GM18873 (cell line): ENCODE results near the gene RALGPS2.

Experiments used
- ATAC-seq: cut with Tn5 transposase; IDR thresholded peaks from one replicate; pipeline ENCODE4 v1.9.1; 2021; ENCODE audit warnings: mild to moderate bottlenecking, moderate library complexity, moderate number of reproducible peaks; ENCODE audit not compliant: unreplicated experiment, low FRiP score

The RALGPS2 gene

DNA sequence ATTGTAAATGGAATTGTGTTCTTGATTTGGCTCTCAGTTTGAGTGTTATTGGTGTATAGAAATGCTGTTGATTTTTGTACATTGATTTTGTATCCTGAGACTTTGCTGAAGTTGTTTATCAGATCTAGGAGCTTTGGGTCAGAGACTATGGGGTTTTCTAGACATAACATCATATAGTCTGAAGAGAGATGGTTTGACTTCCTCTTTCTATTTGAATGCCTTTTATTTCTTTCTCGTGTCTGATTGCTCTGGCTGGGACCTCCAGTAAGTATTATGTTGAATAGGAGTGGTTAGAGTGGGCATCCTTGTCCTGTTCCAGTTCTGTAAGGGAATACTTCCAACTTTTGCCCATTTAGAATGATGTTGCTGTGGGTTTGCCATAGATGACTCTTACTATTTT, 185.0 kb downstream of the RALGPS2 start:
- no peak for ATAC-seq

- ATAC-seq, result no peak
These were observed 187.6 kb downstream of the RALGPS2 start for GRCh38 chr1:178912597-178912996.

DNA sequence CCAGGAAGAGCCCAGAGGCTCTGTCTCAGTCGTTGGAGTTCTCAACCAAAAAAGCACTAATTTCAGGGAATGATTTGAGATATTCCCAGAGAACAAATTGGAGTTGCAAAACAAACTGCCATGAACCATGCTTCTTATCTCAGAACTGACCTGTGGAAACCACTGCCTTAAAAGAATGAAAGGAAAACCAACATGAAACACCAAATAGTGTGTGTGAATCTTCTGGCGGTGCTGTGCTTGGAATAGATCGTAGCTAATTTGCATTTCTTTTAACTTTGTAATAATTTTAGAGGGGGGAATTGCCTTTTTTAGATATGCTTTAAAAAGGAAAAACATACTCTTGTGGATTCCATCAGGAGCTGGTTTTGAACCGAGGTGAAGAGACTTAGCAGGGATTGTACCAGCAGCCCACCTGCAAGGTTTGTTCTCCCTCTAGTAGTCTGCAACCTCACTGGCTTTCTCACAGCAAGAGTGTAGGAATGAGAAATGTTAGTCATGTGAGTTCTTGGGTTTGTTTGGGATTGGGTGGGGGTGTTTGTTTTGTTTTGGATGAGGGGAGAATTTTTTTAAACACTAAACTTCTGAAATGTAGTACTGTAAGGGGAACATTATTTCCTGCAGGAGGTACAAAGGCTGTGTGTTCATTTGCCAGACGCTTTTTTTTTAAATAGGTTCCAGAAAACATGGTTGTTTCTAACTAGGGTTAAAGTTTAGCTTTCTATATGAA, 191.6 kb downstream of the RALGPS2 start:
- no peak for ATAC-seq

GRCh38 chr1:178918308-178918707, 193.3 kb downstream of the RALGPS2 start:
- no peak for ATAC-seq

GRCh38 chr1:178918955-178919354, 193.9 kb downstream of the RALGPS2 start:
- no peak for ATAC-seq

DNA sequence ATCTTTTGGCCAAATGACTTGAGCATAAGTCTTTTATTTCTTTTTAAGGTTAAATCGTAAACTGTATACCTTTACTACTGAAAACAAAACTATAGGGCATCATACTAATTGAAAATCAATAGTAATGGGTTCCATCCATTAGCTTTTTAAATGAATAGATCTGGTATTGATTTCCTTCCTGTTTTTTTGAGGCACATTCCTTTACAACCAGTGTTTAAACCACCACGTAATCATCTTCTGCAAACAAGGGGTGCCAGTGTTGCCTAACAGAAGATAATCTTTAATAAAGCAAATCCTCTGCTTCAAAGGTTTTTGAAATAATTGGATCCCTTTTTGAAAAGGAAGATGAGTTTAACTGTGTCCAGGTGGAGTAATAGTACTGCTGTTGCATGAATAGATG, 194.5 kb downstream of the RALGPS2 start:
- no peak for ATAC-seq

GRCh38 chr1:178921499-178921898, 196.5 kb downstream of the RALGPS2 start:
- no peak for ATAC-seq

DNA sequence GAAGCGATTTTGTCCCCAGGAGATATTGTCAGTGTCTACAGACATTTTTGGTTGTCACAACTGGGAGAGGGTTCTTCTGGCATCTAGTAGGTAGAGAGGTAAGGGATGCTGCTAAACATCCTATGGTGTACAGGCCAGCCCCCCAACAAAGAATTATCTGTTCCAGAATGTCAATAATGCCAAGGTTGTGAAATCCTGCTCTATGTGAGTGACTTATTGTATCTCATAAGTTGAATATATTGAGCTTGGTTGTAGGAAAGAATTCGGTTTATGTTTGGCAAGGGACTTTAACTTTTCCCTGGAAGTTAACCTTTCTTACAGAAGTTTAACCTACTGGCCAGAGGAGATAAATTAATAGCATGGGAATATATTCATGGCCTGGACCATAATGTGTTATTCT, 198.5 kb downstream of the RALGPS2 start:
- no peak for ATAC-seq

GRCh38 chr1:178926046-178926445, 201.0 kb downstream of the RALGPS2 start:
- no peak for ATAC-seq

DNA sequence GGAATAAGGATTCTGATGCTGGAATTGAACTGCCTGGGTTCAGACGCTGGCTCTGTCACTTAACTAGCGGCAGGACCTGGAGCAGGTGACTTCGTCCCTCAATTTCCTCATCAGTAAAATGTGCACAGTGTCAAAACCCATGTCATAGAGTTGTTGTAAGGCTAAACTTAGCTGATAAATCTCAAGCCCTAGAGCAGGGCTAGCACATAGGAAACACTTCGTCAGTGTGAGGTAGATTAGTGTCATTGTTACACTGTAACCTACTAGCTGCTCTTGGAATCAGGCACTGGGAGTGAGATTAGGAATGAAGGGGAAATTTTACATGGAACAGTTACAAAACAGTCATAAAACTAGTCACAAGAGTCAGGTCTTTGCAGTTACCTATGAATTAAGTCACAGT, 202.0 kb downstream of the RALGPS2 start:
- no peak for ATAC-seq

DNA sequence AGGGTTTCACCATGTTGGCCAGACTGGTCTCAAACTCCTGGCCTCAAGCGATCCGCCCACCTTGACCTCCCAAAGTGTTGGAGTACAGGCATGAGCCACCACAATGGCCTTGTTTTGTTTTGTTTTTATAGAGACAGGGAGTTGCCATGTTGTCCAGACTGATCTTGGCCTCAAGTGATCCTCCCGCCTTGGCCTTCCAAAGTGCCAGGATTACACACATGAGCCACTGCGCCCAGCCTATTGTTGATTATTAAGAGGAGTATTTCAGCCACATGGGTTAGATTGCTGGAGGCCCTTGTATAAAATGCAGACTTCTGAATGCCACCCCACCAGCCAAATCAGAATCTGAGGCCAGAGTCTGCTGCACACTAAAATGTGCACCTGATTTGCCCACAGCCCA, 203.0 kb downstream of the RALGPS2 start:
- ATAC-seq, result no peak

GRCh38 chr1:178928976-178929375, 203.9 kb downstream of the RALGPS2 start:
- no peak for ATAC-seq

- ATAC-seq, result no peak
These were observed 207.0 kb downstream of the RALGPS2 start for GRCh38 chr1:178931858-178932551.

DNA sequence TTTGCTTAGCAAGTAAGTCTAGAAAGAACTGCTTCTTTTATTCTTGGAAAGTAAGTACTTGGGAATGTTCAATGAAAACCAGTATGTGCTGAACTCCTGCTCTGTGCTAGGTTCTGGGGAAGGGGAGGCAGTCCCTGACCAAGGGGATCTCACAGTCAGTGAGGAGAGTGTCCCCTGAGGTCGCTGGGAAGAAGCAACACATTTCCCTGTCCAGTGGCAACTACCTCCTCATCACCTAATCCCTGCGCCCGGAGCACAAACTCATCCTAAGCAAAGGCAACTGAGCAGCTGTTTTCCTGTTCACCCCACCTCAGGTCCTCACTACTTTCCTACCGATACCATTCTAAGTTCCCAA, 207.5 kb downstream of the RALGPS2 start:
- ATAC-seq, result no peak

- ATAC-seq, result no peak
These were observed 208.1 kb downstream of the RALGPS2 start for GRCh38 chr1:178933105-178933561.

- no peak for ATAC-seq
These were observed 208.9 kb downstream of the RALGPS2 start for GRCh38 chr1:178933709-178934490.

DNA sequence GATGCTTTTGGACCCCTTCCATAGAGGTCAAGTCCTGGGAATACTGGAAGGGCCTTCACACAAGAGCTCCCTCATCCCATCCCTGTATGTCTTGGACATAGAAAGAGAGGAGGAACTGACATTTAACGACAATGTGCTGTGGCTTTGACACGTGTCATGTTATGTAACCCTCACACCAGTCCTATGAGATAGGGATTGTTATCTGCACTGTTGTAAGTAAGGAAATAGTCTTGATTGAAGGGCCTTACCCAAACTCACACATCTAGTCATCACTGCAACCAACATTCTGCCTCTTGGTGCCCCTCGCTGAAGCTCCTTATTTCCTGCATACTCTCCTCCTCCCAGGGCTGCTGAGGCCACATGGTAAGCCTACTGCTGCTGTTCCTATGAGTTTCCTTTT, 209.5 kb downstream of the RALGPS2 start:
- ATAC-seq, result no peak

GRCh38 chr1:178935610-178936009, 210.6 kb downstream of the RALGPS2 start:
- ATAC-seq, result no peak

GRCh38 chr1:178937695-178938094, 212.7 kb downstream of the RALGPS2 start:
- no peak for ATAC-seq

DNA sequence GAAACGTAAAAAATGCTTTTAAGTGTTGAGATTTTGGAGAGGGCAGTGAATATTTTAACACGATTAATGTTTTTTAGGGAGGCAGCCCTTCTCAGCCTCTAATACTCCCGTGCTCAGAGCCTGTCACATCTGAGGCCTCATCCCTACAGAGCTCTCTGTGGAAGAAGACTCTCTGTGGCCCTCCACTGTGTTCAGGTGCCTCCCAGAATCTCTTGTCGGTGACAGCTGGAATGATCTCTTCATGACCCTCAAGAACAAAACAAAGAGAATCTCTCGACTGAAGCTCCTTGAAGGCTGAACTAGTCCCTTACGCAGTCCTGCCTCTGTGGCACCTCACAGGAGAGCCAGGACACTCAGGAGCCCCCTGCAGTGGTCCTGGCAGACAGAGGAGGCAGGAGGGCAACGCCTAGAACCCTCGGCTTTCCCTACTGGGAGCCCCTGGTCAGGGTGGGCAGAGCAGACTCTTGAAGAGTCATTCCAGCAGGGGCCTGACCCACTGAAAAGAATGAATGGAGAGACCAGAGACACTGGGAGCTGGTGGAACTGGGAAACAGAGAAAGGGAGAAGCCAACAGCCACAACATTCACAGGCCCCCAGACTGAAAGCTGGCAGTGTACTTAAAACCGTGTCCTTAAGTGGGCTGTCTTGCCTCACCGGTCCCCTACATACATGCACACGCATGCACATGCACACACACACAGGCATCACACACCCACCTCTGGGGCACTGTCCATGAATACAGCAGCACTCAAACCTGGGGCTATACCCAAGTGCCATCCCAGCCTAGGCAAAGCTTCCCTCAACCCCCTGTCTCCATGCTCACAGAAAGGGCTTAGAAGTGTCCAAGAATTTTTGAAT, 213.3 kb downstream of the RALGPS2 start:
- no peak for ATAC-seq

DNA sequence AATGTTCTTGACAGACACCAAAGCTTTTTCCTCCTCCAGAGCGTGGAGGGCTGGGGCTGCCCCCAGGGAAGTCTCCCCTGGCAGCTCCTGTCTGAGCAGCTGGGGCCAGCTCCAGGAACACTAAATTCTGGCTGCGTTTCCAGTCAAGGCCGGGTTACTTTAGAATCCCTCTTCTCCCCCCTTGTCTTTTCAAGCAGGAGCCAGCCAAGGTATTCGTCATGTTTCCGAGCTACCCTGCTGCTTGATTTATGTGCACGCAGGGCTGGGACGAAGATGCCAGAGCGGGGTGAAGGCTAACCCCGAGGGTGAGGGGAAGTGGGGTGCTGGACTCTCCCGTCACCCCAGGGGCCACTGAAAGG, 213.9 kb downstream of the RALGPS2 start:
- no peak for ATAC-seq
